Endometrium (tissue), 2 donors: Measurements from ENCODE around the gene ULK2.
"Not testable (repeated sequence)": the region's sequence is repeated elsewhere in the genome, so short reads cannot be mapped to it uniquely, and the experiment has no call there.

ENCODE experiments used
- FAIRE-seq: peaks from 2 replicates; lab custom pipeline; 2012; peaks lifted over from hg19 to GRCh38; lab: Jason Lieb, UNC
- donor health status: control.
- donor health status: control.

ULK2 gene

GRCh38 chr17:19766421-19767270 is 101.1 kb downstream of the ULK2 start:
- FAIRE-seq = no peak

DNA sequence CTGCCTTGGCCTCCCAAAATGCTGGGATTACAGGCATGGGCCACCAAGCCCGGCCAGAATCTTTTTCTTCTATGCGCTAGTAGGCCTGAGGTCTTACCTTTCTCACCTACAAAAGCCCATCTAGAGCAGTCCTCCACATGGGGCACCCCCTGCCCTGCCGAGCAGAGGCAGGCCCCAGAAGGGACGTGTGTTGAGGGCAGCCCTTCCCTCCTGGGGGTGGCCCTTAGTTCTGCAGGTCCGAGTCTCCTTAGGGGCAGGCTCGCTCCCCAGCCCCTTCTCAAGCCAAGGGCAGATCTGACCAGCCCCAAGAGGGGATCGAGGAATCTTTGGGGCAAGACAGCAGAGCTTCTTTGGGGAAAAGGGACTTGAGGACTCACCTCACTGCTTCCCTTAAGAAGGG is 101.7 kb downstream of the ULK2 start:
- FAIRE-seq = no peak

GRCh38 chr17:19763991-19764390 is 103.7 kb downstream of the ULK2 start:
- not testable (repeated sequence) for FAIRE-seq

DNA sequence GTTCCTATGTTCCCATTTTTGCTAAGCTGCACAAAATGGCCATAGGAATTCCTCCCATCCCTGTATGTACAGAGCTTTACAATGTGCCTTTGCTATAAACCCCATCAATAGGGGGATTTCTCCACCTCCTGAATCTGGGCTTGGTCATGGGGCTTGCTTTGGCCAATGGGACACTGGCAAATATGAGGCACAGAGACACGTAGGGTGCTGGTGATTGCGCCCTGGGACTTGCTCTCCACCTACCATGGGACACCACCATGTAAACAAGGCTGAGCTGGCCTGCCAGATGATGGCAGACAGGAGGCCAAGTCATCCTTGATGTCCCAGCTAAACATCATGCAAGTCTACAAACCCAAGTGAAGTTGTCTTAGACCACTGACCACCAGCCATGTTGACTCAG is 104.3 kb downstream of the ULK2 start:
- FAIRE-seq = no peak

DNA sequence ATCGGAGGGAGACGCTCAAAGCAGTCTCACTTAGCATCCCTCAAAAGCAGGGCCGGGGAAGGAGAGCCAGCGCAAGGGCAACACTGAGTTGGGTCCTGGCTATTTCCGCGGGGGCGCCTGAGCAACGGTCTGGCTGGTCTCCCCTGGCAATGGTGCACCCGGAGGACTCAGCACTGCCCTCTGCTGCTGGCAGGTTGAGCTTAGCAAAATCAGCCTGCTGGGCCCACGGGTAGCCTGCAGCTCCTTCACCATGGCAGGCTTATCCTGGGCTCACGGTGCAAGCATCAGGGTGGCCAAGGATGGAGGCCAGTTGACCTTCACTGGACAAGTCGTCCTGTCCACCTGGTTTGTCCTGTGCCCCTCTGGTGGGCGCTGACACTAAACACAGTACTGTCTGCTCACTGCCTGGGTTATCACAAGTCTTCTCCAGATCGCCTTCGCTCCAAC is 105.2 kb downstream of the ULK2 start:
- no peak for FAIRE-seq

DNA sequence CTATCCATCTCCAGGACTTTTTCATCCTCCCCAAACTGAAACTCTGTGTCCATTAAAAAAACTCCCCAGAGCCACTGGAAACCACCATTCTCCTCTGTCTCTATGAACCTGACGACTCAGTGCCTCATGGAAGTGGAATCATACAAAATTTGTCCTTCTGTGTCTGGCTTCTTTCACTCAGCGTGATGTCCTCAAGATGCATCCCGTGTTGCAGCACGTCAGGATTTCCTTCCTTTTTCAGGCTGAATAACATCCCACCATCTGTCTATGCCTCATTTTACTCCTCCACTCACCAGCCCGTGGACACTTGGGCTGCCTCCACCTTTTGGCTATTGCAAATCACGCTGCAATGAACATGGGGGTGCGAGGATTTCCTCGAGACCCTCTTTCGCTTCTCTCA is 107.0 kb downstream of the ULK2 start:
- no peak for FAIRE-seq

GRCh38 chr17:19759568-19760549 is 107.9 kb downstream of the ULK2 start:
- no peak for FAIRE-seq

DNA sequence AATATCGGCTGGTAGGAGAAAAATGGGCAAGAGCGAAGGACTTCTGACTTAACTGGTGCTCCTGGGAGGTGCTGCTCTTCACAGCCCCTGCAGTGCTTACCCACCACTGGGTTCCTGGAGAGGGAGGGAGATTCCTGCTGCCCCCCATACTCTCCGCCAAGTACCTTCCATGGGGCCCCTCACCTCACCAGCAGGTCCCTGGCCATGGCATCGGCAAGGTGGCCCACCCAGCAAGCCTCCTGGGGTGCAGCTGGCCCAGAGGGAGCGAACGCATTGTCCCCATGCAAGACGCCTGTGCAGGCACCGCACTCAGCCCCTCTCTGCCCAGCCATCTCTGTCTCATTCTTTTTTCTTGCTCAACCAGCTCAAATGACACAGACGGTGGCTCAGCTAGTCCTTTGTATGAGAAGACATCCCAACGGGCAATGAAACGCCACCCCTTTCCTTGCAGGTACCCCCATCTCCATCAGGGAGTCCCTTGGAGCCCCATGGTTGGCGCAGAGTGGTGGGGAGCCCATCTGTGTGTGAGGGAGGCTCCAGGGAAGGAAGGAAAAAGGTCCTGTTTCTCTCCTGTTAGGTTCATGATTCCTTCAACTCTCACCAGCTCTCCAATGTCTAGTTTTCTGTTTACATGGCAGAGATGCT is 110.1 kb downstream of the ULK2 start:
- no peak for FAIRE-seq

DNA sequence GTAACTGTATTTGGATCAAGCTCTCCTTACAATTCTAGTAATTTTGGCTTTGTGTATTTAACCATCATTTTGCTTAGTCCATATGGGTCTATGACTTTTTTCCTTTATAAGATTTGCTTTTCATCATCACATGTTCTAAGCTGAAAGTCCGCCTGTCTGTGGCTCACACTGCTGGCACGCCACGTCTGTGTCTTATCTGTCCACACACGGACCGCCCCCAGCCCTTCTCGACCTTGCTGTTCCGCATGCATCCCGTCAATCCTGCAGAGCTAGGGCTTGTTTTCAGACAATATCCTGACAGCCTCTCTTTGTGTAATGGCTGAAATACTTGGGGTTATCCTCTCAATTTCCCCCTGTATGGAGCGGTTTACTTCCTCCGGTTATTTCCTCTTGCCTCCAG is 111.2 kb downstream of the ULK2 start:
- no peak for FAIRE-seq

DNA sequence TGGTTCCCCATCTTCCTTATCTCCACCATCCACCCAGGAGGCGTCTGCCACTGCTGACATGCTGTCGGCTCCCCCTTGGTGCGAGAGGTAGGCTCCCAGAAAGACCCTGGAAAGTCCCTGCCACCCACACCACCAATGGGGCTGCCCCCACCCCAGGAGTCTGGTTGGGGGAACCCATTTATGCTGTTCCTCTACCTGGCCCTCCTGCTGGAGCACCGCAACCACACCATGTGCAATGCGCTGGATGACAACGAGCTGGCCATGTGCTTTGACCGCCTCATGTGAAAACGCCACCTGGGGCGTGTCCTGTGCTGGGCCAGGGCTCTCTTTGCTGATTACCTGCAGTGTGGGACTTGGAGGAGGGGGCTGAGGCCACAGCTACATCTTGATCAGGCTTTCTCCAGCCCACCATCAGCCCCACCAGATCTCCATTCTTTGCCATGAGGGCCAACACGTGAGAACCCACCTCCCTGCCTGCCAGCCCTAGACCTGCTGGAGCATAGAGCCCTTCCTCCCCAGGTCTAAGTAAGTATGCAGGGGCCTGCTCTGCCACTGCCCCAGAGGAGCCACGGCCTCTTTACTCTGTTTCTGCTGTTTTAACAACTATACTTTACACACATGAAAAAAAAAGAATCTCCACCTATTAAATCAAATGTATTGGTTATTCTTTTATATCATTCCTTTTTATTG is 111.8 kb downstream of the ULK2 start:
- FAIRE-seq = no peak

DNA sequence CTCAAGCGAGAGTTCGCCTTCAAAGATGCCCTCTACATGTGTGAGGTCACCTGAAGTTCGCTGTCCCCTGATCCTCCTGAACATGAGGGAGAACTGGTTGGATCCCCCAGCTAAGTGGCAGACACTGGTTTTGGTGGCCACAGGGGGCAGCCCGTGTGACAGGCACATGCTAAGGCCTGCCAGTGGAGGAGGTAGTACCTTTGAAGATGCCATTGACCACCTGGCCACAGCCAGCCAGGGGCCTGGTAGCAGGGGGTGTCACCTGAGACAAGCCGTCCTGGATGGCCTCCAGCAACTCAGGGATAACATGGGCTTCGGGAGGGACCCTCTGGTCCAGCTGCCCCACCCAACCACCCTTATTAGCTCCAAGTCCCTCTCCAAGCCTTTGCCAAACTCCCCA is 112.3 kb downstream of the ULK2 start:
- no peak for FAIRE-seq

DNA sequence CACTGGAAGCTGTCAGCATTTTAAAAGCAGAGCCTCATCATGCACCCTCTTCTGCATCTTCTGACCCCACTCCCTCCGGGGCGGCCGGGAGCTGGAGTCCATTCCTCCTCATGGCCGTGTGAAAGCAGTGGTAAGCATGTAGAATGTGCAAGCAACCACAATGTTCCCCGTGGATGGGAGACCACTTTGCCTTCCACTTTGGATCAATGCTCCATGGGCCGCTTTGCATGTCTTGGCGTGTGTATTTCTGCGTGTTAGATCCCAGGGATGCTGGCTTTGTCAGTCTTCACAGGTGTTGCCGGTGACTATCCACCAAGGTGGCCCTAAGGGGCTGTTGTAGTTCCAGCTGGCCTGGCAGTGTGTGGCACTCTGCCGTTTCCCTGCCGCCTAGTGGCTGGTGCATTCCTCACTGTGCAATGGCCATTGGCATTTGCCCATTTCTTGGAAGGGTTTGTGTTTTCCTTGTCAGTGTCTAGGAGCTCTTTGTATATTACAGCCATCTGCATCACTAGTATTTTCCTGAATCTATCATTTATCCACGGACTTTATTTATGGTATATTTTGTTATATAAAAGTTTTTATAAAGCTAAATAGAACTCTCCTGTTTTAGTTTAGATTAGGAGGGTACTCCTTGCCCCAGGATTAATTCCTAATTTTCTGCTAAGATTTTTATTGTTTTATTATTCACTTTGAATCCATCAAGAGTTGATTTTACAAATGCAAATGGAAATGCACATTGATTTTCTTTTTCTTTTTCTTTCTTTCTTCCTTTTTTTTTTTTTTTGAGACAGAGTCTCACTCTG is 113.9 kb downstream of the ULK2 start:
- FAIRE-seq = no peak

- FAIRE-seq = no peak
Observed at GRCh38 chr17:19753051-19753509, 114.7 kb downstream of the ULK2 start.

- no peak for FAIRE-seq
Observed at GRCh38 chr17:19752216-19753050, 115.3 kb downstream of the ULK2 start.

GRCh38 chr17:19750835-19751234 is 116.9 kb downstream of the ULK2 start:
- no peak for FAIRE-seq

DNA sequence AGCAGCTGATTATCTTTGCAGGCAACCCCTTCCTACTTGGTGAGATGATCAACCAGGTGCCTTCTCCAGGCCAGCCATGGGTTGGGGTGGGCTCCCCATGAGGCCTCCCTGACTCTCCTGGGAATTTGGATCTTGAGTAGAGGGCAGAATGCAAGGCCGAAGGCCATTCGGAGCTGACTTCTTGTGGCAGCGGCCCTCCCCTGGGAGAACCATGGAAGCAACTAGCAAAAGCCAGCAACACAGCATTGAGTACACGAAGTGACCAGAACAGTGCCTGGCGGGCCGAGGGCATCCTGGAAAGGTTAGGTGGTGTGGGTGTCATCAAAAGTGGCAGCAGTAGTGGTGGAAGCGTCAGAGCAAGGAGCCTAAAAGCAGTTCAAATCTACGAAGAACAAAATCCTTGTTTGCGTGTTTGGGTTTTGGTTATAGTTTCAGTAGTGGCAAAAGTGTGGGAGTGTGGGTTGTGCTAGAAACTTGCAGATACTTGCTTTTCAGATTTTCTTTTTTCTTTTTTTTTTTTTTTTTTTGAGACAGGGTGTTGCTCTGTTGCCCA is 117.6 kb downstream of the ULK2 start:
- FAIRE-seq = no peak

DNA sequence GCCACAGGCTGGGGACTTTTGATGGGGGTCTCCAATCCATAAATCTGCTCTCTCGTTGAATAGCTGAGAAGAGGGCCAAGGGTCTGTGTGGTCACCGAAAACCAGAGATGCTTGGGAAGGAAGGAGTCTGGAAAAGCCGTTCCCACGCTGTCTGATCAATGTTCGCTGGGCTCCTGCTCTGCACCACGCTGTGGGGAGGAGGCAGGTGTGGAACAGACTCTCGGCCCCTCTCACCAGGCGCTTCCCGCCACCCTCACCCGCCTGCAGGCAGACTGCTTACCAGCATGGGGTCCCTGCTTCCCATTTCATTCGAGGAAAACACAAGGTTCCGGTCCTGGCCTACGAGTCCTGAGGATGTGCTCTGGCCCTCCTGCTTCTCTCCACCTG is 118.9 kb downstream of the ULK2 start:
- FAIRE-seq = no peak

DNA sequence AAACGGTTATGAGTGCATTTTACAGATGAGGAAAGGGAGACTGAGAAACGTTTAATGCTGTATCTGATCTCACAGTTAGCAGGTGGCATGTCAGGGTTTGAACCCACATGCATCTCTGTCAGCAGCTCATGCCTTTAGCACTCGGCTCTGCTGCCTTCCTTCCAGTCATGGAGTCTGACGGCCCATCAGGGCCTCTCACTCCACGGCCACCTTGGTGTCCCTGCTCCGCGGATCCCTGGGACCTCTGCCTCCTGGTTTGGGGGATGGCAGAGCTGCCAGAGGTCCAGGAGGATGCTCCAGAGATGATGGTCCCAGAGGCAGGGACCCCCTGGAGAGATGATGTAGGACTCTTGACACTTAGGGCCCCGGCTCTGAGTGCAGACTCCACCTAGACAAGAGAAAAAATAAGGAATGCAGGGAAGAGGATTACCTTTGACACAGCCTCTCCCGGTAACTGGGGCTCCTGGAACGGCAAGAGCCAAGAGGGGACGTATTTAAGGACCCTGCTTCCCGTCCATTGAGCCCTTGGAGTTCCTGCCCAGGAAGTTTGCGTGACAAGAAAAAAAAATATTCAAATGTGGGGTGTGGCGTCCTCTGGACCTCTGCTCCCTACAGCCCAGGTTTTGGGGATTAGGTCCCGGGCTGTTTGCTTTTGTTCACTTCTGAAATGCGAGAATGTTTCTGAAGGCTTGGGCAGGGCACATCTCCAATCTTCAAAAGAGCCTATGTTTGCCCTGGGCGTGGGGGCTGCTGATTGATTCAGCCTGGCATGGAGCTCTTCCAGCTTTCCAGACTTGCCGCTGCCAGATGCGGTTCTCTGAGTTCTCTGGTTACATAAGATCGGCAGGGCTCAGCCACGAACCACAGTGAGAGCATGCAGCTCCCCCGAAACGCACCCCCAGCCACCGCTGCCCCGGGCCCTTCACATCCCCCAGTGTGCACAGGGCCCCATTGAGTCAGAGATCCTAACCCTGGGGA is 119.6 kb downstream of the ULK2 start, which contains the start of gene ALDH3A1:
Gene ALDH3A1, minus strand, starts transcription at position 470 of the 978 bp plus-strand sequence. CDS start 3,169 bp downstream, outside the sequence.
- no peak for FAIRE-seq
